ENCODE data around the gene SLC25A21. TPM values are rescaled to one million over a fixed set of nuclear protein-coding genes. Genes with fewer than 3 reads are reported as not detected.

Gene SLC25A21
- total RNA-seq, 1 experiment from 2014 or later: 37.0 TPM

- DNase-seq (ENCODE audit: low read depth): peak; percentile 79
These were observed 519.7 kb downstream of the SLC25A21 start for GRCh38 chr14:36652542-36653201.

- no peak for DNase-seq (ENCODE audit: low read depth)
These were observed 522.3 kb downstream of the SLC25A21 start for GRCh38 chr14:36649872-36650650.

GRCh38 chr14:36647824-36648753, 524.3 kb downstream of the SLC25A21 start:
- DNase-seq (ENCODE audit: low read depth): peak; percentile 89

GRCh38 chr14:36647417-36647823, 525.0 kb downstream of the SLC25A21 start:
- DNase-seq (ENCODE audit: low read depth): no peak

- DNase-seq (ENCODE audit: low read depth): peak; percentile 87
These were observed 525.6 kb downstream of the SLC25A21 start for GRCh38 chr14:36646664-36647416.

- no peak for DNase-seq (ENCODE audit: low read depth)
These were observed 538.8 kb downstream of the SLC25A21 start for GRCh38 chr14:36633580-36633979.

Other genes with a start within 250 kb of the SLC25A21 start
- gene MIPOL1, start 25.3 kb upstream of the SLC25A21 start, total RNA-seq (2014; rRNA removed; shearing (Covaris generic)): 16.0 and 28.0 TPM in 2 replicates

All from Daoy (cell line).